Measurements from ENCODE around the gene TMOD2. TPM values are rescaled to one million over a fixed set of nuclear protein-coding genes. Genes with fewer than 3 reads are reported as not detected.

TMOD2 gene
- total RNA-seq, 1 donor from 2014 or later = 4.3 TPM

GRCh38 chr15:51837792-51838251 is 86.4 kb downstream of the TMOD2 start:
- Mint-ChIP-seq H3K4me3 (ENCODE audit: unreplicated experiment) (peak overlapping the region; percentile 54), H3K36me3 (ENCODE audit: unreplicated experiment) (no peaks in the 10 kb centered on the region), H3K9me3 (ENCODE audit: unreplicated experiment) (no peaks in the 10 kb centered on the region), H3K27ac (ENCODE audit: unreplicated experiment) (peak overlapping the region; percentile 72), H3K4me1 (ENCODE audit: unreplicated experiment) (peaks cover 81% of the 10 kb centered on the region), H3K27me3 (ENCODE audit: unreplicated experiment) (no peaks in the 10 kb centered on the region)
- no peak for DNase-seq (ENCODE audit: extremely low spot score, unreplicated experiment)
- no peak for TF ChIP-seq CTCF (IDR thresholded peaks at IDR 0.05)

- Mint-ChIP-seq H3K9me3 (ENCODE audit: unreplicated experiment) (no peaks in the 10 kb centered on the region), H3K4me3 (ENCODE audit: unreplicated experiment) (peak overlapping the region; percentile 54), H3K27me3 (ENCODE audit: unreplicated experiment) (no peaks in the 10 kb centered on the region), H3K27ac (ENCODE audit: unreplicated experiment) (peak overlapping the region; percentile 72), H3K4me1 (ENCODE audit: unreplicated experiment) (peaks cover 82% of the 10 kb centered on the region), H3K36me3 (ENCODE audit: unreplicated experiment) (no peaks in the 10 kb centered on the region)
- no peak for DNase-seq (ENCODE audit: extremely low spot score, unreplicated experiment)
- no peak for TF ChIP-seq CTCF (IDR thresholded peaks at IDR 0.05)
Measured at GRCh38 chr15:51838270-51838669, 86.9 kb downstream of the TMOD2 start.

GRCh38 chr15:51840692-51841091 is 89.3 kb downstream of the TMOD2 start:
- no peak for DNase-seq (ENCODE audit: extremely low spot score, unreplicated experiment)
- no peak overlapping the region for H3K4me3 Mint-ChIP-seq (ENCODE audit: unreplicated experiment)
- no peaks in the 10 kb centered on the region for H3K9me3 Mint-ChIP-seq (ENCODE audit: unreplicated experiment)
- no peaks in the 10 kb centered on the region for H3K27me3 Mint-ChIP-seq (ENCODE audit: unreplicated experiment)
- peaks cover 82% of the 10 kb centered on the region for H3K4me1 Mint-ChIP-seq (ENCODE audit: unreplicated experiment)
- no peak overlapping the region for H3K27ac Mint-ChIP-seq (ENCODE audit: unreplicated experiment)
- TF ChIP-seq CTCF (IDR thresholded peaks at IDR 0.05) = no peak
- no peaks in the 10 kb centered on the region for H3K36me3 Mint-ChIP-seq (ENCODE audit: unreplicated experiment)

- H3K9me3 Mint-ChIP-seq (ENCODE audit: unreplicated experiment) = no peaks in the 10 kb centered on the region
- peaks cover 83% of the 10 kb centered on the region for H3K4me1 Mint-ChIP-seq (ENCODE audit: unreplicated experiment)
- H3K27me3 Mint-ChIP-seq (ENCODE audit: unreplicated experiment) = no peaks in the 10 kb centered on the region
- H3K36me3 Mint-ChIP-seq (ENCODE audit: unreplicated experiment) = no peaks in the 10 kb centered on the region
- H3K4me3 Mint-ChIP-seq (ENCODE audit: unreplicated experiment) = no peak overlapping the region
- H3K27ac Mint-ChIP-seq (ENCODE audit: unreplicated experiment) = peak overlapping the region; percentile 29
- no peak for DNase-seq (ENCODE audit: extremely low spot score, unreplicated experiment)
- TF ChIP-seq CTCF (IDR thresholded peaks at IDR 0.05) = no peak
Measured at GRCh38 chr15:51841406-51842040, 90.1 kb downstream of the TMOD2 start.

GRCh38 chr15:51842265-51842664 is 90.9 kb downstream of the TMOD2 start:
- H3K27me3 Mint-ChIP-seq (ENCODE audit: unreplicated experiment) = no peaks in the 10 kb centered on the region

More at GRCh38 chr15:51842265-51842664, 90.9 kb downstream of the TMOD2 start:
- Mint-ChIP-seq H3K4me3 (ENCODE audit: unreplicated experiment) (no peak overlapping the region), H3K36me3 (ENCODE audit: unreplicated experiment) (no peaks in the 10 kb centered on the region), H3K9me3 (ENCODE audit: unreplicated experiment) (no peaks in the 10 kb centered on the region), H3K27ac (ENCODE audit: unreplicated experiment) (peak overlapping the region; percentile 19), H3K4me1 (ENCODE audit: unreplicated experiment) (peaks cover 83% of the 10 kb centered on the region)
- no peak for TF ChIP-seq CTCF (IDR thresholded peaks at IDR 0.05)
- DNase-seq (ENCODE audit: extremely low spot score, unreplicated experiment) = no peak

Data from osteocyte (in vitro differentiated cells).